SU-DHL-6 (cell line): ENCODE measurements around the gene NUTM1.

Source experiments
- CTCF ChIP-seq: fragments of 200-600 bp; sonication (generic); IDR thresholded peaks from one replicate; pipeline ENCODE4 v1.5.1; 2017; ENCODE audit warnings: antibody characterized with exemption, mild to moderate bottlenecking, low read length, moderate library complexity; ENCODE audit not compliant: insufficient read depth, poor library complexity, severe bottlenecking
- EZH2phosphoT487 ChIP-seq: fragments of 200-600 bp; sonication (generic), shearing (Covaris generic); conservative IDR thresholded peaks from 2 replicates; pipeline ENCODE4 v1.6.1; 2018; ENCODE audit warnings: mild to moderate bottlenecking, antibody characterized with exemption, low read length, moderate library complexity, mixed read lengths

- no peak for TF ChIP-seq CTCF
- TF ChIP-seq EZH2phosphoT487, result no peak
Observed at GRCh38 chr15:34349769-34350168, 6.7 kb downstream of the NUTM1 start.
